PC-9 (cell line): ENCODE data around the gene WDR20.

Source experiments
- CTCF ChIP-seq: fragments of 200-600 bp; sonication (generic); conservative IDR thresholded peaks from 2 replicates; pipeline ENCODE4 v1.6.1; 2017; ENCODE audit warnings: mixed run types, antibody characterized with exemption, mild to moderate bottlenecking, moderate library complexity
- EZH2 ChIP-seq: fragments of 200-600 bp; sonication (generic); IDR thresholded peaks from 2 replicates; pipeline ENCODE4 v1.8.0; 2017; ENCODE audit warnings: antibody characterized with exemption, low read depth

GRCh38 chr14:102232348-102232625 is 92.6 kb downstream of the WDR20 start:
- TF ChIP-seq CTCF (no peak), EZH2 (no peak)
